NCI-H2081 treated with DMSO at 0.1 percent for 48 hours (cell line): ENCODE measurements around the gene SARNP.
"Not testable (repeated sequence)": the region's sequence is repeated elsewhere in the genome, so short reads cannot be mapped to it uniquely, and the experiment has no call there.

ENCODE experiments used
- DNase-seq: peaks from one replicate; lab custom pipeline; 2025; lab: John Stamatoyannopoulos, UW

Gene SARNP

GRCh38 chr12:55797068-55797467 is 20.5 kb downstream of the SARNP start:
- DNase-seq, result no peak

DNA sequence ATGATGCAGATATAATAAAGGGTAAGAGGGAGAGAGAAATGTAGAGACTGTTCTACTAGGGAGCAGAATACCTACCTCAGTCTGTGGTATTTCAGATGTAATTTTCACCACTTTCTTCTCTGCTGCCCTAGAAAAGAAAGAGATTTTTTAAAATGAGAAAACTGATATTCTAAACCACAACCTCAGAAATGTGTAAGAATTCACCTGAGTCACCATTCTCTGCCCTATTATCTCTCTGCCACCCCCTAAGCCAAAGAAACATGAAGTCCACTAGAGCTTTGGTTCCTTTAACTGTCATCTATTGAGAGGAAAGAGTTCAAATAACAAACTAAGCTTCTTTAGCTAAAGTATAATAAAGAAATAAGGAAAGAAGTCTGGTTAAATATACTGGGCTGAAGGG is 21.6 kb downstream of the SARNP start:
- no peak for DNase-seq

- no peak for DNase-seq
These were observed 27.6 kb downstream of the SARNP start for GRCh38 chr12:55789893-55790292.

GRCh38 chr12:55789171-55789570 is 28.4 kb downstream of the SARNP start:
- DNase-seq, result no peak

DNA sequence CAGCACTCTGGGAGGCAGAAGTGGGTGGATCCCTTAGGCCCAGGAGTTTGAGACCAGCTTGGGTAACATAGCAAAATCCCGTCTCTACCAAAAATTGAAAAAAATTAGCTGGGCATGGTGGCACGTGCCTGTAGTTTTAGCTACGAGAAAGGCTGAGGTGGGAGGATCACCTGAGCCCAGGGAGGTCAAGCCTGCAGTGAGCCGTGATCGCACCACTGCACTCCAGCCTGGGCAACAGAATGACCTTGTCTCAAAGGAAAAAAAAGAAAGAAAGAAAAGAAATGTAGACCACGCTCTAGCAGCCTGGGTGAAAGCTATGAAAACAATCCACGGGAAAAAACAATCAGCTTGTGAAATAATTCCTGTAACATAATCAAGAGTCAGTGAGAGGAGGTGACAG is 29.0 kb downstream of the SARNP start:
- DNase-seq, result no peak

- DNase-seq, result no peak
These were observed 36.8 kb downstream of the SARNP start for GRCh38 chr12:55780685-55781084.

DNA sequence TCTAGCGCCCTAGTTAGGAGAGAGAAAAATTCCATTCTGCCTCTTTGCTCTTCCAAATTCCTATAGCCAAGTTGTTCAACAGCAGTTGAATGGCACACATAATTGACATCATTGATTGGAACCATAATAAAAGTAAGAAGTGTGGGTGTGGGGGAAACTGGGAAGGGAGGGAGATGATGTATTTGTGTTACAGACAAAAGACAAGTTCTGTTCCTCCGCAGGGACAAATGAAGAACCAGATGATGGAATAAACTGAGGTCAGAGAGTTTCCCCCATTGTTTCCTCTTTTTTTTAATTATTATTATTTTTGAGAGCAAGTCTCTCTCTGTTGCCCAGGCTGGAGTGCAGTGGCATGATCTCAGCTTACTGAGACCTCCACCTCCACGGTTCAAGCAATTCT is 39.7 kb downstream of the SARNP start:
- DNase-seq, result no peak

DNA sequence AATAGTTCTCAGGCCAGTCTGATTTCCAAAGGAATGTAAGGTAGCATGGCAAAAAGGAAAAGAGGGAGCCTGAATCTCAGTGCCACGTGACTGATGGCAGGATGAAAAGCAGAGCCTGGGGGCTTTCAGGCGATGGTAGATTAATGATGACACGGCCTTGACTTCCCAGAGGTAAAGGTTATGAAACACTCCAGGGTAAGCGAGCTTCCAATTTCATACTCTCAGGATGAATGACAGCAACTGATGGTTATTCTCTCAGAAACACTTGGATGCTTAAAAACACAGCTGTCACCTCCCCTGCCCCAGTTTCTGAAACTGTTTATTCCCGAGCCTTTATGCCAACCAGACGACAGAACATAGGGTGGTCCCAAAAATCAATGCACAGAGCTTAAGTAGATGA is 45.8 kb downstream of the SARNP start:
- no peak for DNase-seq

DNA sequence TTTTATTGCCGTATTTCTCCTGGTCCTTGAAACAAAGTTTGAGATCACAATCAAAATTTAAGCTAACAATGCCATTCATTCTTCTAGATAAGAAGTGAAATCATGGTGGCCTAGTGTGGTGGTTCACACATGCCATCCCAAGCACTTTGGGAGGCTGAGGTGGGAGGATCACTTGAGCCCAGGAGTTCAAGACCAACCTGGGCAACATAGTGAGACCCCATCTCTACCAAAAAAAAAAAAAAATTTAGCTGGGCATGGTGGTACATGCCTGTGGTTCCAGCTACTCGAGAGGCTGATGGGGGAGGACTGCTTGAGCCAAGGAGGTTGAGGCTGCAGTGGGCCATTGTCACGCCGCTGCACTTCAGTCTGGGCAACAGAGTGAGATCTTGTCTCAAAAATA is 50.4 kb downstream of the SARNP start:
- DNase-seq, result no peak

- DNase-seq, result no peak
These were observed 51.7 kb downstream of the SARNP start for GRCh38 chr12:55765736-55766290.

DNA sequence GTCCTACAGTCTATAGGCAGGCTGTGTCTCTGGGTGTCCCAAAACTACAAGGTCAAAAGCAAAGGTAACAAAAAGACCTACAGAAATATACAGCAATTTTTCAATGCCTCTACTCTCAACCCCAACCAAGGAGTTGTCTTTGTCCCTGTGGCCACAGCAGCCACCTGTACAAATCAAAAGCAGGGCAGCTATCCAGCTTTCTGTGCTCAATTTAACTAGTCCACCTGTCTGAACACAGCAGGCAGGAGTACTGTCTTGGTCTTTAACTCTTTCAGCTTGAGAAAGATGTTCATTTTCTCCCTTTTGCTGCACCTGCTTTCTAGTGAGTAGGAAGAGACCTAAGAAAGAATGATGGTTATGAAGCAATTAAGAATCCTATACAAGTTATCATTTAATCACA is 54.9 kb downstream of the SARNP start:
- DNase-seq, result no peak

- DNase-seq, result no peak
These were observed 56.9 kb downstream of the SARNP start for GRCh38 chr12:55760663-55761062.

DNA sequence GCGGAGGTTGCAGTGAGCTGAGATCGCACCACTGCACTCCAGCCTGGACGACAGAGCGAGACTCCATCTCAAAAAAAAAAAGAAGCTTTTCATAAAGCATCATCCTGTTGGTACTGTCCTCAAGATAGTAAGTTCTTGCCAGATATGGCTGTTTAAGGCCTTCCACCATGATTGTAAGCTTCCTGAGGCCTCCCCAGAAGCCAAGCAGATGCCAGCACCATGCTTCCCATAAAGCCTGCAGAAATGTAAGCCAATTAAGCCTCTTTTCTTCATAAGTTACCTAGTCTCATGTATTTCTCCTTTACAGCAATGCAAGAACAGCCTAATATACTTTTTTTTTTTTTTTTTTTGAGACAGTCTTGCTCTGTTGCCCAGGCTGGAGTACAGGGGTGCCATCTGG is 58.9 kb downstream of the SARNP start:
- not testable (repeated sequence) for DNase-seq

GRCh38 chr12:55757701-55758100 is 59.8 kb downstream of the SARNP start:
- DNase-seq, result no peak

DNA sequence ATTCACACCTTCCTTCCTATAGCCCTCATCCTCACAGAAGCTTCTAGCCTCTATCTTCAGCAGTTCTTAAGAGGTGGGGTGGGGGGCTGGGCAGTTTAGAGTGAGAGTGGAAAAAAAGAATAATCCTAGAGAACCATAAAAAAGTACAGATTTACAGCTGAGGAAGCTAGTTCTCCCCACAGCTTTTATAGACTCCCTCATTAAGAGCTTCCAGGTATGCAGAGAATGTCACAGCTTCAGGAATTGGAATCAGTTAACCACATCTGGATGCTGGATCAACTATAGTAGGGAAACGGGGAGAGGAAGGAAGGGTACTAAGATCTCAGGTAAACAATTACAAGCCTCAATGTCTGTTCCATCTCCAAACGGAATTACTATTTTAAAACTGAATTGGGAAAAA is 62.3 kb downstream of the SARNP start:
- DNase-seq, result no peak

DNA sequence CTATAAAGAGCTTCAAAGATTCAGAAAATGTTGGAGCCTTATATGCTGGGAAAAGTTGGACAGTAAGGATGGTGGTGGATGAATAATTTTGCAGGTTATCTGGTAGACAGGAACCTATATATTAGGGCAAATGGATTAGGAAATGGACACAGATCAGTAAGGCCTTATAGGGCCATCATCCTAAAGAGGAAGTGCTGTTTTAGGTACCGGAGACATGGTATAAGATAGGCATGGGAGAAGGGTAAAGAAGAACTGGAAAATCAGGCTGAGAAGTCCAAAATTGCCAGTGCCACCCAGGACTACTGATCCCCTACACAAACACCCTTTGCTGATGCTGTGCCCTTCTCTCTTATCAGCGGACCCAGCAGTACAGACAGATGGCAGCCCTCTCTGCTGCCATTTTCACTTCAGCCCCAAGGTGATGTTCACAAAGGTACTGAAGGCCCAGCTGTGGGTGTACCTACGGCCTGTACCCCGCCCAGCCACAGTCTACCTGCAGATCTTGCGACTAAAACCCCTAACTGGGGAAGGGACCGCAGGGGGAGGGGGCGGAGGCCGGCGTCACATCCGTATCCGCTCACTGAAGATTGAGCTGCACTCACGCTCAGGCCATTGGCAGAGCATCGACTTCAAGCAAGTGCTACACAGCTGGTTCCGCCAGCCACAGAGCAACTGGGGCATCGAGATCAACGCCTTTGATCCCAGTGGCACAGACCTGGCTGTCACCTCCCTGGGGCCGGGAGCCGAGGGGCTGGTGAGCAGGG is 69.1 kb downstream of the SARNP start:
- DNase-seq, result no peak

DNA sequence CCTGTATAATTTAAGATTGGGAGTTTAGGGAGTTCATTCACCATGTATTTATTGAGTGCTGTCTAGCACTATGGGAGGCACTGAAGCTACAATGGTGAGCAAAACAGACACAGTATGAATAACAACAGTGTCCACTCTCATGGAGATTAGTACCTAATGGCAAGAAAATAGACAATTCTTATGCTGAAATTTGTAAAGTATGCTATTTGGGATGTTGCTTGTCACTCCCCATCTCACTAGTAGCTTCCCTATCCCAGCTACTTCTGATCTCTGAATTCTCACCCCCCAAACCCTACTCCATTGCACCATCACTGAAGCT is 70.7 kb downstream of the SARNP start:
- no peak for DNase-seq

GRCh38 chr12:55746174-55746912 is 71.2 kb downstream of the SARNP start:
- DNase-seq, result no peak

DNA sequence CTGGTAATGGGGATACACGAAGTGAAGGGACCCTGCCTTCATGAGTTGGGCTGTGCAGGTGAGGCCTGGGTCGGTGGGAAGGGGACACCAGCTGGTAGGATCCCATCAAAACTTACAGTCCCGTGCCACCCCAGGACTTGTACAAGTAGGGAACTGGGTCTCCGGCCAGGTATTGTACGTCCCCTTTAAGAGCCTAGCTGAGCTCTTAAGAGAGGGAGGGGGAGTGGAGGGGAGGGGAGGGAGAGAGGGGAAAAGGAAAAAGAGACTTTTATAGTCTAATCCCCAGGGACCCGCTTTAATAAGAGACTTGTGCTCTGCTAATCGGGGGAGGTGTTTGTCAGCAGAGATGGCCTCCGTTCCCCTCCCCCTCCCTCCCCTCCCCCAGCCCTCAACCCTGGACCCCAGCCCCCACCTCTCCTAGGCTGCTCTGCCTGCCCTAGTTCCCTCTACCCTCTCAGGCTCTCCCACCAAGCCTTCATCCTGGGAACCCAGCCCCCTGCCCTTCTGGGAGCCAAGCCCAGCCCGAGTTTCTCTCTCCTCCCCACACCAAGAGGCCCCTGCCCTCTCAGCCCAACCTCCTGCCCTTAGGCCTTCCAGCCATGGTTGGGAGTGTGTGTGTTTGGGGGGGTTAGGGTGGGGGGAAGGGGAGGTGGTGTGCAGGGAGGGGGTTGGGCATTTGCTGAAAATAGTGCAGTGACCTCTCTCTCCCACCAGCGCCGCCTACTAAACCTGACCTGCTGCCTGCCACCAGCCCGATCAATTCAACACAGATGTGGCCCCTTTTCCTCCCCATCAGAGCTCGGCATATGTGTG is 72.0 kb downstream of the SARNP start:
- no peak for DNase-seq

DNA sequence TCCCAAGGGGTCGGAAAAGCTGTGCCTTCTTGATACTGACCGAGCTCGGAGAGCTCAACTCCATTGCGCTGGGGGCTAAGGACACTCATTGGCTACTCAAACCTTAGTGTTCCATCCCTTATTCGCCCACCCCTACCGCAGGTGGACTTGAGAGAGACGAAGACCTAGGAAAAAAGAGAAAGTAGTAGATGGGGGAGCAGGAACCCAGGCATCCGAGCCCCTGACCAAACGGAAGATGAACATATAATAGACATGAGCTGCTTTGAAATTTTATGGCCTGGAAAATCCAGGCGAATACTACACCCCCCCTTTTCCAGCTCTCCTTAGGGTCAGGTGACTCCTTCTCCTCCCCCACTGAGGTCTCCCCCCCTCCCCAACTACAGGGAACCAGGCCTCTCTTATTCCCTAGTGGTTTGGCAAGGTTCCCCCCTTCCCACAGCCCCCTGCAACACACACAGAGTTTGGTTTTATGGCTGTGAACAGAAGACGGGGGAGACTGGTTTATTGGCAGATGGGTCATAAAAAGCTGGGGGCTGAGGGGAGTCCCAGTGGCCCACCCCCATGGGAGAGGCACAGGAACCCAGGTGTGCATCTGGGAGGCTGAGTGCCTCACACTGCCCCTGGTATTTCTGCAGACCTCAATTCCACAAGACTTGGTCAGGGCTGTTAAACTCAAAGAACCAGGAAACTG is 73.0 kb downstream of the SARNP start:
- no peak for DNase-seq

DNA sequence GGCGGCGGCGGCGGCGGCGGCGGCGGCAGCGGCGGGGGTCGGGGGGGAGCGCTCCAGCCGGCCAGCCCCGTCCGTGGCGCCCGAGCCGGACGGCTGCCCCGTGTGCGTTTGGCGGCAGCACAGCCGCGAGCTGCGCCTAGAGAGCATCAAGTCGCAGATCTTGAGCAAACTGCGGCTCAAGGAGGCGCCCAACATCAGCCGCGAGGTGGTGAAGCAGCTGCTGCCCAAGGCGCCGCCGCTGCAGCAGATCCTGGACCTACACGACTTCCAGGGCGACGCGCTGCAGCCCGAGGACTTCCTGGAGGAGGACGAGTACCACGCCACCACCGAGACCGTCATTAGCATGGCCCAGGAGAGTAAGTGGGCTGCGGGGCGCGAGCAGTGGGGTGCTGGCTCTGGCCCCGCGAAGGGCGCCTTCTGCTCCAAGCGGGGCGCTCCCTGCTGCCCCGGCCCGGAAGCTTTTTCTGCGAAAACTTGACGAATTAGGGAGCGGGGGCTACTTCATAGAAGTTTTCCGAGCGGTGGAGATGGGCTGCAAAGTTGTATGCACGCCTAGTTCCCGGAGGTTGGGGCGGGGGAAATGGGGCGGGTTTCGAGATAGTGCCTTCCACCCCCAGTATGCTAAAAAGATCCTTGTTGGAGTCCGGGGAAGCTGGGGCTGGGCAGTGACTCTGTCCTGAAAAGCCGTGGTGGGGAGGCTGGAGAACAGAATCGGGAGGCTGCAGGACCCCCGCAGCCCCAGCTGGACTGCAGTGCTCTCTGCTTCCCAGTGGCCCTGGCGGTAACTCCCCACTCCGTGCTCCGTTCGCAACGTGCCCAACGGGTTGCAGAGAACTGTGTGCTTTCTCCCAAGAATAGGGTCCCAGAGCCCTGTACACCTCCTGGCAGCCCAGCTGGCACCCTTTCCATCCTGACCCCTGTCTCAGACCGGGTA is 73.9 kb downstream of the SARNP start:
- no peak for DNase-seq
